MM.1S (cell line): ENCODE data around the gene TEX44.

ENCODE experiments used
- CTCF ChIP-seq: fragments of 300-600 bp; sonication (generic); IDR thresholded peaks from 2 replicates; pipeline ENCODE4 v1.5.1; 2016; ENCODE audit warnings: antibody characterized with exemption, low read length, mixed read lengths
- EZH2 ChIP-seq: fragments of 300-600 bp; sonication (generic); optimal IDR thresholded peaks from 2 replicates; pipeline ENCODE3; 2017; ENCODE audit warnings: low read depth, mild to moderate bottlenecking, antibody characterized with exemption, low read length, mixed read lengths

- no peak for TF ChIP-seq CTCF
- no peak for TF ChIP-seq EZH2
These were observed 35.7 kb upstream of the TEX44 start for GRCh38 chr2:231556981-231557380.
